ENCODE measurements around the gene AGO3.

DNA sequence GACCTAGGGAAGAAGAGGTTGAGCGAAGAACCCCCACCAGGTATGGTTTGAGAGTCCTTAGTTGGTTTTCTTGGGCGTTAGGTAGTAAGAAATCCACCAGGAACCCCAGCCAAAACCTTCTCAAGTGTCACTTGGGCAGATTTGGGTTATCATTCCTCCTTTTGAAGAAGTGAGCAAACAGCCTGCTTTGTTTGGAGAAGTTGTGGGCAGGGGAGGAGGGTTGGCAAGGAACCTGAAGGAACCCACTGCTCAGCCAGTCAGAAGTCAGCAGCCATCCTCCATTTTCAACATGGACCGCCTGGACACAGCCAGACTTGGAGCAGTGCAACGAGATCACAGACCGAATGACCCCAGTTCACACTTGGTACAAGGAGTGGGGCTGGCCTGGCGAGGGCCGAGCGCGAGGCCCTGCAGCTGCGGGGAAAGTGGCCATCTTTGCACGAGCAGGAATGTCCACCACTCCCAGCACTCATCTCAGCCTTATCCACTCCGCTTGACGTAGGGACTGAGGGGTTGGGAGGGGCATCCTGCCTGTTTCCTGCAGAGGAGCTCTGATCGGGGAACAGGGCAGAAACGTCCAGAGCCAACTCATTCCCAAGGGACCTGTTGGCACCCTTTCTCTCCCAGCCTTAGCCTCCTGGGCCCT is 165.0 kb downstream of the AGO3 start:
- TF ChIP-seq, protein P1, sequence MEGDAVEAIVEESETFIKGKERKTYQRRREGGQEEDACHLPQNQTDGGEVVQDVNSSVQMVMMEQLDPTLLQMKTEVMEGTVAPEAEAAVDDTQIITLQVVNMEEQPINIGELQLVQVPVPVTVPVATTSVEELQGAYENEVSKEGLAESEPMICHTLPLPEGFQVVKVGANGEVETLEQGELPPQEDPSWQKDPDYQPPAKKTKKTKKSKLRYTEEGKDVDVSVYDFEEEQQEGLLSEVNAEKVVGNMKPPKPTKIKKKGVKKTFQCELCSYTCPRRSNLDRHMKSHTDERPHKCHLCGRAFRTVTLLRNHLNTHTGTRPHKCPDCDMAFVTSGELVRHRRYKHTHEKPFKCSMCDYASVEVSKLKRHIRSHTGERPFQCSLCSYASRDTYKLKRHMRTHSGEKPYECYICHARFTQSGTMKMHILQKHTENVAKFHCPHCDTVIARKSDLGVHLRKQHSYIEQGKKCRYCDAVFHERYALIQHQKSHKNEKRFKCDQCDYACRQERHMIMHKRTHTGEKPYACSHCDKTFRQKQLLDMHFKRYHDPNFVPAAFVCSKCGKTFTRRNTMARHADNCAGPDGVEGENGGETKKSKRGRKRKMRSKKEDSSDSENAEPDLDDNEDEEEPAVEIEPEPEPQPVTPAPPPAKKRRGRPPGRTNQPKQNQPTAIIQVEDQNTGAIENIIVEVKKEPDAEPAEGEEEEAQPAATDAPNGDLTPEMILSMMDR (IDR thresholded peaks at IDR 0.05), result no peak
- TF ChIP-seq POLR2AphosphoS5 (IDR thresholded peaks at IDR 0.05) (no peak), EP300 (IDR thresholded peaks at IDR 0.05) (no peak)
